CD4-positive, alpha-beta T cell treated with Interferon gamma for 1 hour (primary cell): ENCODE measurements around the gene COL8A2.

ENCODE experiments used
- DNase-seq: peaks from one replicate; pipeline ENCODE4 v3.0.0-alpha.2; 2020

COL8A2 gene

DNA sequence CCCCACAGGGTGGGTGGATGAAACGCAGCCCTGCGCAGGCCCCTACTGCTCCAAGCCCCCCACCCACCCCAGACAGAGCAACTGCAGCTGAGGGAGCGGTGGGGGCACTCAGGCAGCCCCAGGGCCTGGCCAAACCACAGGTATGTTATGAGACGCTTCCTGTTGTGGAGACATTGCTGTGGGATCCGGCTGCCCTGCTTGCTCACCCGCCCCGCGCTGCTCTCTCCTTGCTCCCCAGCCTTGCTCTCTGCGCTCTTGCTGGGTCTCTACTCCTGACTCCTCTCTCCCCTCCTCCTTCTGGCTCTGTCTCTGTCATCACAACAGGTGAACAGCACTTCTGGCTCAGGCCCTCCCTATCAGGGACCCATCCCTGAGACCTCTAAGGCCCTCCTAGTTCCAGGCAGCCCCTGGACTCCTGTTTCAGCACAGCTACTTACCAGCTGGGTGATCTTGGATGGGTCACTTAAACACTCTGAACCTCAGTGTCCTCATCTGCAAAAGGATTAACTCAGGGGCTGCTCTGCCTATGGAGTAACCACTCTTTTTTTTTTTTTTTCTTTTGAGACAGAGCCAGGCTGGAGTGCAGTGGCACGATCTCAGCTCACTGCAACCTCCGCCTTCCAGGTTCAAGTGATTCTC lies 15.9 kb downstream of the COL8A2 start:
- DNase-seq: peak; percentile 48

- DNase-seq: no peak
Measured at GRCh38 chr1:36108314-36108713, 16.7 kb downstream of the COL8A2 start.

DNA sequence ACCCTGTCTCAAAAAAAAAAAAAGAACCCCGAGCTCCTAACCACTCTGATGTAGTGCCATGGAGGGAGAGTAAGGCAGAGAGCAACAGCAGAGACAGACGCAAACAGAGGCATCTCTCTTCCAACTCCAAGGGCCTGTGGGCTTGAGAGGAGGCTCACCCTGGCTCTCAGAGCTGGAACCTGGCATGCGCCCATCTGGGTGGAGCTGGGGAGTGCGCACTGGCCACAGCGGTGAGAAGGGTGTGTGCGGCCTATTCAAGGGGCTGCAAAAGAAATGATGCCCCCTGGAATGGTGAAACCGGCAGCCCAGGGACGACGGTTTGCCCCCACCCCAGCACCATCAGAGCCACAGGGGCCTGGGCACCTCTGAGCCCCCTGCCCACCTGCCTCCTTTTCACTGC lies 17.6 kb downstream of the COL8A2 start:
- DNase-seq: no peak

DNA sequence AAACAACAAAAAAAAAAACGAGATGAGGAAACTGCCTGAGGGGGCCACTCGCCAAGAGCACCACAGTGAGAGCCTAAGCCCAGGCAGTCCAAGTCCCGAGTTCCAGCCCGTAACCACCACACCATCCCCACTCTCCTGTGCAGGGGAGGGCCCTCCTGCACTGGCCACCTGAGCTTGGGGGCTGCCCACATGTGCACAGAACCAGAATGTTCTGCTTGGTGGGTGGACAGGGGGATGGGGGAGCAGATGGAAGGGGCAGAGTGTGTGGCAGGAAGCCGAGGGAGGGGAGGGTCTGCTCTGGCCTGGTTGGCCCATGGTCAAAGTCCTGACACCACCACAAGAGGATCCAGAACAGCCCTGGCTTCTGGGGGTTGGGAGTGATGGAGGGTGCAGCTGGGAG lies 18.8 kb downstream of the COL8A2 start:
- no peak for DNase-seq

DNA sequence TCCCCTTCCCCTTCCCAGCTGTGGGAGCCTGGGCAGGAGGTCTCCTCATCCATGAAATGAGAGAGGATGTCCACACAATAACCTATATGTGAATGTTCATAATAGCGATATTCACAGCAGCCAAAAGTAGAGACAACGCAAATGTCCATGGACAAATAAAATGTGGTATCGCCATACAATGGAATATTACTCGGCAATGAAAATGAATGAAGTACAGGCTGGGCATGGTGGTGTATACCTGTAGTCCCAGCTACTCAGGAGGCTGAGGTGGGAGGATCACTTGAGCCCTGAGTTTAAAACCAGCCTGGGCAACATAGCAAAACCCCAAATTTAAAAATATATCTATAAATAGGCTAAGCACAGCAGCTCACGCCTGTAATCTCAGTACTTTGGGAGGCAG lies 23.5 kb downstream of the COL8A2 start:
- no peak for DNase-seq

- no peak for DNase-seq
Measured at GRCh38 chr1:36100376-36100775, 24.6 kb downstream of the COL8A2 start.

GRCh38 chr1:36099681-36100341 lies 25.2 kb downstream of the COL8A2 start:
- peak; percentile 66 for DNase-seq

DNA sequence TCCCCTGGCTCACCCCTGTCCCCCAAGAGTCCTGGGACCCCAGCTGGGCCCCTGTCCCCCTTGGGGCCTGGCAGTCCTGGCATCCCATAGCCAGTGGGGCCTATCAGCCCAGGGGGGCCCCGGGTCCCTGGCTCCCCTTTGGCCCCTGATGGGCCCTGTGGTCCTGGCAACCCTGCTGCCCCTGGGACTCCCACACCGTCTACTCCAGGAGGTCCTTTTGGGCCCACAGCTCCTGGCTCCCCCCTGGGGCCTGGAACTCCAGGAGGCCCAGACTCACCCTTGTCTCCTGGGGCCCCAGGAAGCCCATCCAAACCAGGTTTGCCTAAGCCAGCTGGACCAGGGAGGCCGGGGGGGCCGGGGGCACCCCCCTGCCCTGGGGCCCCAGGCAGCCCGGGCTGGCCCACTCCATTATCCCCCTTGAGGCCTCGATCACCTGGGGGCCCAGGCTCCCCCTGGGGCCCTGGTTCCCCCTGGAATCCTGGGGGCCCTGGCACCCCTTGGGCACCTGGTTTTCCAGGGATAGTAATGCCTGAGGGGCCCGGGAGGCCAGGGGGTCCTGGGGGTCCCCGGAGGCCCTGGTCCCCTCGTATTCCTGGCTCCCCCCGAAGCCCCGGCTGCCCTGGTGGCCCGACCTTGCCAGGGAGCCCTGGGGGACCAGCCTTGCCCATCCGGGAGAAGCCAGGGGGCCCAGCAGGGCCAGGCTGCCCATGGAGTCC lies 26.2 kb downstream of the COL8A2 start:
- DNase-seq: no peak

DNA sequence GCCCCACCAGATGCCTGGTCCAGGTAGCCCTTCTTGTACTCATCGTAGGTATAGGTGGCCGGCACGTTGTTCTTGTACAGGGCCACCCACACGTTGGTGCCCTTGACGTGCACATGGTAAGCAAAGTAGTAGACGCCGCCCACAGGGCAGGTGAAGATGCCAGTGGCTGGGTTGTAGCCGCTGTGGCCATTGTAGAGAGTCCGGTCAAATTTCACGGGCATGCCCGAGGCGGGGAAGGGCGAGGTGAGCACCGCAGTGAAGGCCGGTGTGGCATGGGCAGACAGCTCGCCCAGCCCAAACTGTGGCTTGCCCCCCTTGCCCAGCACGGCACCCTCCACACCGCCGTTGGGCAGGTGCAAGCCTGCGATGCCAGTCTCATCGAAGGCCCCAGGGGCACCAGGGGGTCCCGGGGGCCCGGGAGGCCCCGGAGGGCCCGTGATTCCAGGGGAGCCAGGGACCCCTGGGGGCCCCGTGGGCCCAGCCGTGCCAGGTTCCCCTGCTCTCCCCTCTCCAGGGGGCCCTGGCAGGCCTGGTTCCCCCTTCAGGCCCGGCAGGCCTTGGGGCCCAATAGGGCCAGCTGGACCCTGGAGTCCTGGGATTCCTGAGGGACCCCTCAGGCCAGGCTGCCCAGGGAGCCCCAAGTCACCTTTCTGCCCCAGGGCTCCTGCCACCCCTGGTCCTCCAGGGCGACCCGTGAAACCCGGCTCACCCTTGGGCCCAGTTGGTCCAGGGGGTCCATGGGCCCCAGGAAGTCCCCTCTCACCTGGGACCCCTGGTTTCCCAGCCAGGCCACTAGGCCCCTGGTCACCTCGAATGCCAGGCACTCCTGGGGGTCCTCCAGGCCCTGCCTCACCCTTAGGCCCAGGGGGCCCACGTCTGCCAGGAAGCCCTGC lies 27.1 kb downstream of the COL8A2 start:
- no peak for DNase-seq

DNA sequence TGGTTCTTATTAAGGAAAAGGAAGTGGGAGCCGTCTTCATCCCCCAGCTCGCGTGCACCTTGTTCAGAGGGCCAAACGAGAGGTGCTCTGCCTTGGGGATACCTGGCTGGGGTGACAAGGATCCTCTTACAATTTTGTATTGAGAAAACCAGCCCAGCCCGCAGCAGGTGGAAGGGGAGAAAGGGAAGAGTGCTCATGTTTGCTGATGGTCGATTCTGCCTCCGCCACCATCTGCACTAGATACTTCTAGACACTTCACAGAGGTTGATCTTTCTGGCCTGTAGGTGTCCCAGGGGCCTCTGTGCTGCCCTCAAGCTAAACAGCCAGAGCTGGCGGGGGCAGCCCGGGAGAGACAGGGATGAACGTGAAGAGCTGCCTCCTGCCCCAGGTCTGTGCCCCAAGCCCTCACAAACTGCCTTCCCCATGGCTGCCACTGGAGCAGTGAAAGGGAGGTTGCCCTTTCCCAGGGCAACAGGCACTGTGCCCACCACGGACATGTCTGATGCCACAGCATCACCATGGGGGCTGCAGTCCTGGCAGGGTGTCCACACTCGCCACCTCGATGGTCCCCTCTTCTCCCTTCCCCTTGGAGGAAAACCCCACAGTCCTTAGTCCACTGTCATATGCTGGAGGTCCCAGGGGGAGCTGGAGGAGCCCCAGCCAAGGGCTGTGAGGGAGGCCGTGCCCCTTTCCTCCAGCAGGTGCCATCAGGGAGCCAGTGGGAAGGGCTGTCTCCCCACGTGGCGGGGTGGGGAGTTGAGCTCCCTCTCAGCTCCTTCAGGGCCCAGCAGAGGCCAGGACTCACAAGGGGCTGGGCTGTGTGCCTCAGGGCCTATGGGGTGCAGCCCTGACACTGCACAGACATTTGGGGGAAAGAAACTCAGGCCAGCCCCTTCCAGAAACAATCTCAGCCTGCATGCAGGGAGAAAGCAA lies 28.3 kb downstream of the COL8A2 start:
- no peak for DNase-seq

- DNase-seq: peak; percentile 18
Measured at GRCh38 chr1:36095760-36096405, 29.1 kb downstream of the COL8A2 start.

GRCh38 chr1:36094621-36095061 lies 30.4 kb downstream of the COL8A2 start:
- DNase-seq: no peak

DNA sequence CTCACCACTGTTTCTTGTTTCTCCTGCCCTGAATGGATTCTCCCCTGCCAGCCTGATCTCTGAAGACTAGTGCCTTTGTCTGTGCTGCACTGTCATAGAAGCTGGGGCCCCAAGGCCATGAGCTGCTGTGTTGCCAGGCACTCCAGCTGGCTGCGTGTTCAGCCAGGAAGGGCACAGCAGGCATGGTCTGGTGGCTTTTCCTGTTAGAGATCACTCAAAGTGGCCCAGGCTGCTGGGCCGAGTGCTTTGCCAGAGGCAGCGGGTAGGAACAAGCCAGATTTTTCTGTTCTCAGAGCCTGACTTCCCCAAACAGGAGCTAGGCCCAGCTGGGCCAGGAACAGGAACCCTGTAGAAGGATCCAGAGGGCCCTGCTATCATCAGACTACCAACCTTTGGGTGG lies 31.1 kb downstream of the COL8A2 start:
- no peak for DNase-seq

DNA sequence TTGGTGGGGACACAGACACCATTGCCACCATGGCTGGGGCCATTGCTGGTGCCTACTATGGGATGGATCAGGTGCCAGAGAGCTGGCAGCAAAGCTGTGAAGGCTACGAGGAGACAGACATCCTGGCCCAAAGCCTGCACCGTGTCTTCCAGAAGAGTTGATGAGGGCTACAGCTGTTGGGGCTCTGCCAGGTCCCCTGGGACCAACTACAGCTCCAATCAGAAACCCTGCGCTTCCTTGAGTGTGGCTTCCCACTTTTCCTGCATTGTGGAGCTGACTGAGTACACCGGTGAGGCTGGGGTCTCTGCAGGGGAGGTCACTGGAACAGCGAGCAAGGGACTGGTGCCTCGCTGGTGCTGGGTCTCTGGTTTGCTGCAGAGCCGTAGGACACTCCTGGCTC lies 31.8 kb downstream of the COL8A2 start:
- no peak for DNase-seq

- DNase-seq: no peak
Measured at GRCh38 chr1:36092798-36093185, 32.2 kb downstream of the COL8A2 start.

DNA sequence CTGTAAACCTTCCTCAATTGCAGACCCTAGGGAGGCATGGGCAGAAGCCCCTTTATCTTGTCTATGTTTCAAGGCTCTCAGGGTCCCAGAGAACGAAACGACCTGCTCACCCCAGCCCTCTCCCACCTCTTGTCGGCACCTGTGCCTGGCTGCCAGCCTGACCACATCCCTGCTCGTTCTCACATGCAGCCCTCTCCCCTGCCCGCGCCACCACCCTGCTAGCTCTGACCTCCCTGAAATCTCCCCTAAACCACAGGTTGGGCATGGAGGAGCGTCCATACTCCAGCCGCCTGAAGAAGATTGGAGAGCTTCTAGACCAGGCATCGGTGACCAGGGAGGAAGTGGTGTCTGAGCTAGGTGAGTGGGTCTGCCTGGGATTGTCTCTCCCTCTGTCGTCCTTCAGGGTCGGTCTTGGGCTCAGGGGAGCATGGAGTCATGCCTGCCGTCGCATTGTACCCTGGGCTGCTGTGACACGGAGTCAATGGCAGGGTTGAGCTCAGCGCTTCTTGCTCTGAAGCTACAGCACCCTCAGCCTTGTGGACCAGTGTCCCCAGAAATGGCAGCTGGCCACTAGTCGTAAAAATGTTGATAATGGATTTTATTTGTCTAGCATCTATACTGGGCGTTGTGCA lies 32.7 kb downstream of the COL8A2 start:
- no peak for DNase-seq

DNA sequence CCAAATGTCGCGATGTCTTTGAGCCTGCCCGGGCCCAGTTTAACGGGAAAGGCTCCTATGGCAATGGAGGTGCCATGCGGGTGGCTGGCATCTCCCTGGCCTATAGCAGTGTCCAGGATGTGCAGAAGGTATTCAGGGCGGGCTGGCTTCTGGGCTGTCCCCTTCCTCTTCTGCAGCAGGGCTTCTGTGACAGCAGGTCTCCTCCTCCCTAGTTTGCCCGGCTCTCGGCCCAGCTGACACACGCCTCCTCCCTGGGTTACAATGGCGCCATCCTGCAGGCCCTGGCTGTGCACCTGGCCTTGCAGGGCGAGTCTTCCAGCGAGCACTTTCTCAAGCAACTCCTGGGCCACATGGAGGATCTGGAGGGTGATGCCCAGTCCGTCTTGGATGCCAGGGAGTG lies 33.3 kb downstream of the COL8A2 start:
- DNase-seq: no peak

DNA sequence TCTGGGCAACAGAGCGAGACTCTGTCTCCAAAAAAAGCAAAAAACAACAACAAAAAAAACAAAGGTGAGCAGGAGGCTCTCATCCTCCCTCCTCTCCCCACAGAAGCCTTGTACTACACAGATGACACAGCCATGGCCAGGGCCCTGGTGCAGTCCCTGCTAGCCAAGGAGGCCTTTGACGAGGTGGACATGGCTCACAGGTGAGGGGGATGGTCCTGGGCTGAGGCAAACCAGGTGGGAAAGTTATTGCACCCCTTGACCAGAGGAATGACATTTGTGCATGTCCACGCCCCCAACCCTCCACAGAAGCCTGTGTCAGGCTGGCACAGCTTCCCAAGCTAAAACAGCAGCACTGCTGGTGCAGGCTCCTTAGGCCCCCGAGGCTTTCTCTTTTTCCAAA lies 33.9 kb downstream of the COL8A2 start:
- no peak for DNase-seq

GRCh38 chr1:36089393-36090121 lies 35.5 kb downstream of the COL8A2 start:
- peak; percentile 10 for DNase-seq
